WTC11 (cell line): ENCODE results near the gene SHROOM2. TPM values are rescaled to one million over a fixed set of nuclear protein-coding genes. Genes with fewer than 3 reads are reported as not detected.

Source experiments
- ATAC-seq: fragments of 200-7000 bp; cut with Tn5 transposase; 2 replicates; pipeline ENCODE4 v1.10.0; 2021; ENCODE audit warnings: mild to moderate bottlenecking, moderate library complexity
- CTCF ChIA-PET: fragments of 300-600 bp; sonication (Branson Sonifier 250); formaldehyde crosslinking; loops from one replicate; lab custom pipeline; 2021; ENCODE audit warnings: antibody characterized with exemption; lab: Charles Lee
- POLR2A ChIA-PET: fragments of 350-600 bp; sonication (Branson Sonifier 250); formaldehyde crosslinking; loops from one replicate; lab custom pipeline; 2021; ENCODE audit warnings: antibody characterized with exemption; lab: Charles Lee
- DNase-seq: peaks from one replicate; pipeline ENCODE4 v3.0.0; 2021; ENCODE audit warnings: low spot score
- H3K27ac Mint-ChIP-seq: 2 replicates; pipeline ENCODE4 v1.8.0; 2021; ENCODE audit warnings: mixed read lengths
- H3K27me3 Mint-ChIP-seq: 2 replicates; pipeline ENCODE4 v1.8.0; 2021; ENCODE audit warnings: low read depth, mild to moderate bottlenecking, moderate library complexity, mixed read lengths
- H3K36me3 Mint-ChIP-seq: 2 replicates; pipeline ENCODE4 v1.8.0; 2021; ENCODE audit warnings: mixed read lengths
- H3K4me1 Mint-ChIP-seq: 2 replicates; pipeline ENCODE4 v1.8.0; 2022; ENCODE audit warnings: mixed read lengths
- H3K4me3 Mint-ChIP-seq: 2 replicates; pipeline ENCODE4 v1.8.0; 2021; ENCODE audit warnings: mild to moderate bottlenecking, moderate library complexity, mixed read lengths
- H3K9me3 Mint-ChIP-seq: 2 replicates; pipeline ENCODE4 v1.8.0; 2021; ENCODE audit warnings: mixed read lengths
- CREB1 ChIP-seq: sonication (generic); formaldehyde crosslinking; IDR thresholded peaks from 2 replicates; pipeline ENCODE4 v1.8.0; 2023; ENCODE audit warnings: mild to moderate bottlenecking, missing genetic modification reagents
- GABPB1 ChIP-seq: sonication (generic); formaldehyde crosslinking; IDR thresholded peaks from 2 replicates; pipeline ENCODE4 v1.8.1; 2023; ENCODE audit warnings: mild to moderate bottlenecking, missing genetic modification reagents
- GTF2I ChIP-seq: fragments of 250-450 bp; sonication (Bioruptor Pico); conservative IDR thresholded peaks from 2 replicates; pipeline ENCODE4 v1.4.0; 2021; ENCODE audit warnings: mild to moderate bottlenecking
- JUN ChIP-seq: sonication (generic); formaldehyde crosslinking; IDR thresholded peaks from 2 replicates; pipeline ENCODE4 v1.8.0; 2023; ENCODE audit warnings: mild to moderate bottlenecking, missing genetic modification reagents
- KAT7 ChIP-seq: sonication (generic); formaldehyde crosslinking; IDR thresholded peaks from 2 replicates; pipeline ENCODE4 v1.8.1; 2023; ENCODE audit warnings: missing genetic modification reagents, mild to moderate bottlenecking, borderline replicate concordance
- MXD4 ChIP-seq: fragments of 250-450 bp; sonication (Bioruptor Pico); IDR thresholded peaks from 2 replicates; pipeline ENCODE4 v1.8.0; 2021; ENCODE audit warnings: mild to moderate bottlenecking, moderate library complexity, borderline replicate concordance
- ZNF671 ChIP-seq: fragments of 250-450 bp; sonication (Bioruptor Pico); IDR thresholded peaks from 2 replicates; pipeline ENCODE4 v1.8.0; 2021; ENCODE audit warnings: mild to moderate bottlenecking
- total RNA-seq: library from RNA; stranded (reverse); gene quantifications from 3 replicates; pipeline ENCODE4 v1.2.3, GENCODE V29; 2021
- TF ChIP-seq, protein P1 (sequence below): sonication (generic); formaldehyde crosslinking; IDR thresholded peaks from 2 replicates; pipeline ENCODE4 v1.8.1; 2022; ENCODE audit warnings: missing genetic modification reagents, borderline replicate concordance
- TF ChIP-seq, protein P2 (sequence below): sonication (generic); formaldehyde crosslinking; IDR thresholded peaks from 2 replicates; pipeline ENCODE4 v1.8.0; 2022; ENCODE audit warnings: missing genetic modification reagents
- TF ChIP-seq, protein P3 (sequence below): sonication (generic); formaldehyde crosslinking; IDR thresholded peaks from 2 replicates; pipeline ENCODE4 v1.8.1; 2022; ENCODE audit warnings: low read depth, mild to moderate bottlenecking, moderate library complexity, missing genetic modification reagents, borderline replicate concordance
- TF ChIP-seq, protein P4 (sequence below): fragments of 250-450 bp; sonication (Bioruptor Pico); IDR thresholded peaks from 2 replicates; pipeline ENCODE4 v1.9.0; 2021; ENCODE audit warnings: mild to moderate bottlenecking, borderline replicate concordance
- TF ChIP-seq, protein P5 (sequence below): sonication (generic); formaldehyde crosslinking; IDR thresholded peaks from 2 replicates; pipeline ENCODE4 v1.8.0; 2023; ENCODE audit warnings: missing genetic modification reagents

SHROOM2 gene
- total RNA-seq, 1 experiment from 2014 or later: 14.8 TPM

DNA sequence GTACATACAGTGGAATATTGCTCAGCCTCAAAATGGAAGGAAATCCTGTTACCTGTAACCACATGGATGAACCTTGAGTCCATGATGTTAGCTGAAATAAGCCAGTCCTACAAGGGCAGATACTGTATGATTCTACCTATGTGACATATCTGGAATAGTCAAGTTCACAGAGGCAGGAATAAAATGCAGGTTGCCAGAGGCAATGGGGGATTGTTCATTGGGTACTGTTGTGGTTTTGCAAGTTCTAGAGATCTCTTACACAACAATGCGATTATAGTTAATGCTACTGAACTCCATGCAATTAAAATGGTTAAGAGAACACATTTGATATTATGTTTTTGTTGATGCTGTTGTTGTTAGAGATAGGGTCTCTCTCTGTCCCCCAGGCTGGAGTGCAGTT lies 74.6 kb downstream of the SHROOM2 start (continued):
- TF ChIP-seq, protein P1, sequence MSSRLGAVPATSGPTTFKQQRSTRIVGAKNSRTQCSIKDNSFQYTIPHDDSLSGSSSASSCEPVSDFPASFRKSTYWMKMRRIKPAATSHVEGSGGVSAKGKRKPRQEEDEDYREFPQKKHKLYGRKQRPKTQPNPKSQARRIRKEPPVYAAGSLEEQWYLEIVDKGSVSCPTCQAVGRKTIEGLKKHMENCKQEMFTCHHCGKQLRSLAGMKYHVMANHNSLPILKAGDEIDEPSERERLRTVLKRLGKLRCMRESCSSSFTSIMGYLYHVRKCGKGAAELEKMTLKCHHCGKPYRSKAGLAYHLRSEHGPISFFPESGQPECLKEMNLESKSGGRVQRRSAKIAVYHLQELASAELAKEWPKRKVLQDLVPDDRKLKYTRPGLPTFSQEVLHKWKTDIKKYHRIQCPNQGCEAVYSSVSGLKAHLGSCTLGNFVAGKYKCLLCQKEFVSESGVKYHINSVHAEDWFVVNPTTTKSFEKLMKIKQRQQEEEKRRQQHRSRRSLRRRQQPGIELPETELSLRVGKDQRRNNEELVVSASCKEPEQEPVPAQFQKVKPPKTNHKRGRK (CRISPR knock-in tag): no peak
- TF ChIP-seq ZNF671 (no peak), KAT7 (no peak), CREB1 (CRISPR knock-in tag) (no peak)
- TF ChIP-seq, protein P2, sequence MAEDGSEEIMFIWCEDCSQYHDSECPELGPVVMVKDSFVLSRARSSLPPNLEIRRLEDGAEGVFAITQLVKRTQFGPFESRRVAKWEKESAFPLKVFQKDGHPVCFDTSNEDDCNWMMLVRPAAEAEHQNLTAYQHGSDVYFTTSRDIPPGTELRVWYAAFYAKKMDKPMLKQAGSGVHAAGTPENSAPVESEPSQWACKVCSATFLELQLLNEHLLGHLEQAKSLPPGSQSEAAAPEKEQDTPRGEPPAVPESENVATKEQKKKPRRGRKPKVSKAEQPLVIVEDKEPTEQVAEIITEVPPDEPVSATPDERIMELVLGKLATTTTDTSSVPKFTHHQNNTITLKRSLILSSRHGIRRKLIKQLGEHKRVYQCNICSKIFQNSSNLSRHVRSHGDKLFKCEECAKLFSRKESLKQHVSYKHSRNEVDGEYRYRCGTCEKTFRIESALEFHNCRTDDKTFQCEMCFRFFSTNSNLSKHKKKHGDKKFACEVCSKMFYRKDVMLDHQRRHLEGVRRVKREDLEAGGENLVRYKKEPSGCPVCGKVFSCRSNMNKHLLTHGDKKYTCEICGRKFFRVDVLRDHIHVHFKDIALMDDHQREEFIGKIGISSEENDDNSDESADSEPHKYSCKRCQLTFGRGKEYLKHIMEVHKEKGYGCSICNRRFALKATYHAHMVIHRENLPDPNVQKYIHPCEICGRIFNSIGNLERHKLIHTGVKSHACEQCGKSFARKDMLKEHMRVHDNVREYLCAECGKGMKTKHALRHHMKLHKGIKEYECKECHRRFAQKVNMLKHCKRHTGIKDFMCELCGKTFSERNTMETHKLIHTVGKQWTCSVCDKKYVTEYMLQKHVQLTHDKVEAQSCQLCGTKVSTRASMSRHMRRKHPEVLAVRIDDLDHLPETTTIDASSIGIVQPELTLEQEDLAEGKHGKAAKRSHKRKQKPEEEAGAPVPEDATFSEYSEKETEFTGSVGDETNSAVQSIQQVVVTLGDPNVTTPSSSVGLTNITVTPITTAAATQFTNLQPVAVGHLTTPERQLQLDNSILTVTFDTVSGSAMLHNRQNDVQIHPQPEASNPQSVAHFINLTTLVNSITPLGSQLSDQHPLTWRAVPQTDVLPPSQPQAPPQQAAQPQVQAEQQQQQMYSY (CRISPR knock-in tag): no peak

DNA sequence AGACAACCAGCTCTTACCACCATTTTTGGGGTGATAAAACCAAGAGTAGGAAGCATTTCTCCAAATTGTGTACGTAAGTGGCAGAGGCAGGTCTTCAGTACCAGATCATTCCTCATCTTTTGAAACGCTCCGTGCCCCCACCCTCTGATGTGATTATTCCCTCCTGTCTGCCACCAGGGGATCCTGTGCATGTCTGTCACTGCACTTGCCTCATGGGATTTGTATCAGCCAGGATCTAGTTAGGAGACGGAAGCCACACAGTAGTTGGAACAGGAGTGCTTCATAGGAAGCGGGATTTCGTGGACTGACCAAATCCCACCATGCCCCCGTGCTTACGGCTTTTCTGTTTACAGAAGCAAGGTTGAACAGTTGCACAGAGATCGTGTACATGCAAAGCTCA lies 75.5 kb downstream of the SHROOM2 start:
- Mint-ChIP-seq H3K36me3 (no peaks in the 10 kb centered on the region), H3K4me1 (peaks cover 25% of the 10 kb centered on the region), H3K4me3 (no peak overlapping the region), H3K27me3 (no peaks in the 10 kb centered on the region), H3K9me3 (no peaks in the 10 kb centered on the region), H3K27ac (no peak overlapping the region)
- no peak for TF ChIP-seq JUN (CRISPR knock-in tag)
- TF ChIP-seq, protein P3, sequence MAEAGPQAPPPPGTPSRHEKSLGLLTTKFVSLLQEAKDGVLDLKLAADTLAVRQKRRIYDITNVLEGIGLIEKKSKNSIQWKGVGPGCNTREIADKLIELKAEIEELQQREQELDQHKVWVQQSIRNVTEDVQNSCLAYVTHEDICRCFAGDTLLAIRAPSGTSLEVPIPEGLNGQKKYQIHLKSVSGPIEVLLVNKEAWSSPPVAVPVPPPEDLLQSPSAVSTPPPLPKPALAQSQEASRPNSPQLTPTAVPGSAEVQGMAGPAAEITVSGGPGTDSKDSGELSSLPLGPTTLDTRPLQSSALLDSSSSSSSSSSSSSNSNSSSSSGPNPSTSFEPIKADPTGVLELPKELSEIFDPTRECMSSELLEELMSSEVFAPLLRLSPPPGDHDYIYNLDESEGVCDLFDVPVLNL (CRISPR knock-in tag): no peak
- ChIA-PET POLR2A (no interaction called here), CTCF (interaction anchor here (0.7 to 1.4 kb wide), 2 partner anchors 74 to 161 kb away, joined by 3 to 7 read pairs; no protein-coding TSS in a partner anchor)
- ATAC-seq: no peak
- DNase-seq: no peak

DNA sequence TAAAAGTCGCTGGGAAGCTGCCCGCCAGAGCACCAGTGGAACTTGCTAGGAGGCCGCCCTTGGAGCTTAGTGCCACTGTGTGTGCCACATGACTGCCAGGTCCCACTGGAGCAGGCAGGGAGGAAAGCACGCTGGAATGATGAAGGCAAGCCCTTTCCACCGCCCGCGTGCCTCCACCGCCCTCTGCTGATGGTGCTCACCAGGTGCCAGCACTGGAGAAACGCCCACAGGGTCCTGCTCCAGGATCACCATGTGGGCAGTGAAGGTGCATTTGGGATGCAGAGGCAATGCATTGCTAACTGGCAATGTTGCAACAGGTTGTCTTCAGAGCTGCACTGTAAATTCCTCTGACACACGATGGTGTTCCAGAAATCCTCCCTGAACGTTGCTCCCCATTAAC lies 76.3 kb downstream of the SHROOM2 start:
- CTCF ChIA-PET: interaction anchor here (0.7 to 1.4 kb wide), 2 partner anchors 74 to 162 kb away, joined by 3 to 7 read pairs; no protein-coding TSS in a partner anchor
- ATAC-seq: peak; percentile 72
- H3K27ac Mint-ChIP-seq: no peak overlapping the region

More for the DNA sequence above, 76.3 kb downstream of the SHROOM2 start:
- Mint-ChIP-seq H3K9me3 (no peaks in the 10 kb centered on the region), H3K4me1 (peaks cover 29% of the 10 kb centered on the region), H3K4me3 (no peak overlapping the region), H3K27me3 (no peaks in the 10 kb centered on the region), H3K36me3 (no peaks in the 10 kb centered on the region)
- peak; percentile 31 for DNase-seq
- POLR2A ChIA-PET: no interaction called here
- TF ChIP-seq MXD4 (no peak), GTF2I (no peak), GABPB1 (CRISPR knock-in tag) (no peak)
- TF ChIP-seq, protein P4, sequence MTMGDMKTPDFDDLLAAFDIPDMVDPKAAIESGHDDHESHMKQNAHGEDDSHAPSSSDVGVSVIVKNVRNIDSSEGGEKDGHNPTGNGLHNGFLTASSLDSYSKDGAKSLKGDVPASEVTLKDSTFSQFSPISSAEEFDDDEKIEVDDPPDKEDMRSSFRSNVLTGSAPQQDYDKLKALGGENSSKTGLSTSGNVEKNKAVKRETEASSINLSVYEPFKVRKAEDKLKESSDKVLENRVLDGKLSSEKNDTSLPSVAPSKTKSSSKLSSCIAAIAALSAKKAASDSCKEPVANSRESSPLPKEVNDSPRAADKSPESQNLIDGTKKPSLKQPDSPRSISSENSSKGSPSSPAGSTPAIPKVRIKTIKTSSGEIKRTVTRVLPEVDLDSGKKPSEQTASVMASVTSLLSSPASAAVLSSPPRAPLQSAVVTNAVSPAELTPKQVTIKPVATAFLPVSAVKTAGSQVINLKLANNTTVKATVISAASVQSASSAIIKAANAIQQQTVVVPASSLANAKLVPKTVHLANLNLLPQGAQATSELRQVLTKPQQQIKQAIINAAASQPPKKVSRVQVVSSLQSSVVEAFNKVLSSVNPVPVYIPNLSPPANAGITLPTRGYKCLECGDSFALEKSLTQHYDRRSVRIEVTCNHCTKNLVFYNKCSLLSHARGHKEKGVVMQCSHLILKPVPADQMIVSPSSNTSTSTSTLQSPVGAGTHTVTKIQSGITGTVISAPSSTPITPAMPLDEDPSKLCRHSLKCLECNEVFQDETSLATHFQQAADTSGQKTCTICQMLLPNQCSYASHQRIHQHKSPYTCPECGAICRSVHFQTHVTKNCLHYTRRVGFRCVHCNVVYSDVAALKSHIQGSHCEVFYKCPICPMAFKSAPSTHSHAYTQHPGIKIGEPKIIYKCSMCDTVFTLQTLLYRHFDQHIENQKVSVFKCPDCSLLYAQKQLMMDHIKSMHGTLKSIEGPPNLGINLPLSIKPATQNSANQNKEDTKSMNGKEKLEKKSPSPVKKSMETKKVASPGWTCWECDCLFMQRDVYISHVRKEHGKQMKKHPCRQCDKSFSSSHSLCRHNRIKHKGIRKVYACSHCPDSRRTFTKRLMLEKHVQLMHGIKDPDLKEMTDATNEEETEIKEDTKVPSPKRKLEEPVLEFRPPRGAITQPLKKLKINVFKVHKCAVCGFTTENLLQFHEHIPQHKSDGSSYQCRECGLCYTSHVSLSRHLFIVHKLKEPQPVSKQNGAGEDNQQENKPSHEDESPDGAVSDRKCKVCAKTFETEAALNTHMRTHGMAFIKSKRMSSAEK (CRISPR knock-in tag): no peak
- TF ChIP-seq, protein P5, sequence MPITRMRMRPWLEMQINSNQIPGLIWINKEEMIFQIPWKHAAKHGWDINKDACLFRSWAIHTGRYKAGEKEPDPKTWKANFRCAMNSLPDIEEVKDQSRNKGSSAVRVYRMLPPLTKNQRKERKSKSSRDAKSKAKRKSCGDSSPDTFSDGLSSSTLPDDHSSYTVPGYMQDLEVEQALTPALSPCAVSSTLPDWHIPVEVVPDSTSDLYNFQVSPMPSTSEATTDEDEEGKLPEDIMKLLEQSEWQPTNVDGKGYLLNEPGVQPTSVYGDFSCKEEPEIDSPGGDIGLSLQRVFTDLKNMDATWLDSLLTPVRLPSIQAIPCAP (CRISPR knock-in tag): no peak
